Tibial artery (tissue), 4 donors: Measurements from ENCODE around the gene FER.

ENCODE experiments used
- DNase-seq, 2 donors: peaks; one replicate each; pipeline ENCODE4 v3.0.0-alpha.2; 2019
- H3K27ac ChIP-seq, 2 donors: fragments of 200-600 bp; sonication (generic) in 1 of 2; 1 replicate in 1 of 2; 2 replicates in 1 of 2; pipeline ENCODE4 v1.5.1; 2018 to 2019; ENCODE audit warnings: mild to moderate bottlenecking in 1 of 2
- H3K27me3 ChIP-seq, 2 donors: fragments of 200-600 bp; sonication (generic) in 1 of 2; one replicate each; pipeline versions ENCODE4 v1.5.1 to v1.6.0; 2016 to 2019
- H3K36me3 ChIP-seq, 3 donors: fragments of 200-600 bp; sonication (generic) in 2 of 3; one replicate each; pipeline ENCODE4 v1.5.1; 2016 to 2019; ENCODE audit warnings: mild to moderate bottlenecking in 2 of 3
- H3K4me1 ChIP-seq, 4 donors: fragments of 200-600 bp; sonication (generic) in 2 of 4; 1 replicate in 3 of 4; 2 replicates in 1 of 4; pipeline ENCODE4 v1.5.1; 2016 to 2019
- H3K4me3 ChIP-seq, 2 donors: fragments of 200-600 bp; sonication (generic) in 1 of 2; 1 replicate in 1 of 2; 2 replicates in 1 of 2; pipeline ENCODE4 v1.5.1; 2018 to 2019; ENCODE audit warnings: mild to moderate bottlenecking in 2 of 2
- H3K9me3 ChIP-seq, 3 donors: fragments of 200-600 bp; sonication (generic) in 1 of 3; one replicate each; pipeline ENCODE4 v1.5.1; 2016 to 2019
- CTCF ChIP-seq, 2 experiments: fragments of 200-600 bp in 1 of 2; fragments of 450-650 bp in 1 of 2; IDR thresholded peaks; one replicate each; pipeline ENCODE4 v1.5.1; 2017 to 2019; ENCODE audit warnings: antibody characterized with exemption in 2 of 2, mild to moderate bottlenecking in 1 of 2, moderate library complexity in 1 of 2
- intact Hi-C: fragments of 100-400 bp; cut with DNase I; formaldehyde crosslinking; loops from one replicate; pipeline ENCODE4 v1.15.0; 2023; ENCODE audit warnings: low total_unique reads

The FER gene

DNA sequence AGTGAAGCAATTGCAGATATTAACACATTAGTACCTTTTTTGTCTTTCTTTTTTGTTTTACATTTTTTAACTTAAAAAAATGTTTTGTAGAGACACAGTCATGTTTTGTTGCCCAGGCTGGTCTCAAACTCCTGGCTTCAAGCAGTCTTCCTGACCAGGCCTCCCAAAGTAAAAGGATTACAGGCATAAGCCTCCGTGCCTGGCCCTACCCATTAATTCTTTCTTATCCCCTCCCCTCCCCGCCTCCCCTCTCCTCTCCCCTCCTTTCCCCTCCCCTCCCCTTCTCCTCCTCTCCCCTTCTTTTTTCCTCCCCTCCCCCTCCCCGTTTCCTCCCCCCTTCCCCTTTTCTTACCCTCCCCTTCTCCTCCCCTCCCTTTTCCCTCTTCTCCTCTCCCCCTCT is 182.4 kb downstream of the FER start:
- peaks cover 0 to 6% (median 0%) of the 10 kb centered on the region in 4 donors for H3K4me1 ChIP-seq
- DNase-seq, result no peak
- TF ChIP-seq CTCF (IDR thresholded peaks at IDR 0.05), result no peak
- no peak overlapping the region for H3K4me3 ChIP-seq
- peaks cover 0 to 11% (median 5%) of the 10 kb centered on the region in 3 donors for H3K36me3 ChIP-seq
- intact Hi-C loops, result no loop called here
- no peaks in the 10 kb centered on the region for H3K27me3 ChIP-seq
- H3K27ac ChIP-seq, result no peak overlapping the region
- H3K9me3 ChIP-seq, result no peaks in the 10 kb centered on the region

- no peaks in the 10 kb centered on the region for H3K9me3 ChIP-seq
- H3K4me3 ChIP-seq, result no peak overlapping the region
- H3K27ac ChIP-seq, result no peak overlapping the region
- H3K4me1 ChIP-seq, result peaks cover 0 to 12% (median 0%) of the 10 kb centered on the region in 4 donors
- no peaks in the 10 kb centered on the region for H3K27me3 ChIP-seq
- intact Hi-C loops, result no loop called here
- H3K36me3 ChIP-seq, result peaks cover 0 to 11% (median 5%) of the 10 kb centered on the region in 3 donors
- no peak for TF ChIP-seq CTCF (IDR thresholded peaks at IDR 0.05)
- DNase-seq, result no peak
Observed at GRCh38 chr5:108935611-108936010, 187.9 kb downstream of the FER start.

- intact Hi-C loops, result no loop called here
- Histone ChIP-seq H3K9me3 (no peaks in the 10 kb centered on the region), H3K27ac (no peak overlapping the region), H3K4me3 (no peak overlapping the region), H3K36me3 (peaks cover 0 to 2% (median 0%) of the 10 kb centered on the region in 3 donors), H3K27me3 (no peaks in the 10 kb centered on the region), H3K4me1 (peaks cover 0 to 13% (median under 1%) of the 10 kb centered on the region in 4 donors)
- TF ChIP-seq CTCF (IDR thresholded peaks at IDR 0.05), result no peak
- no peak for DNase-seq
Observed at GRCh38 chr5:108937221-108937620, 189.5 kb downstream of the FER start.

DNA sequence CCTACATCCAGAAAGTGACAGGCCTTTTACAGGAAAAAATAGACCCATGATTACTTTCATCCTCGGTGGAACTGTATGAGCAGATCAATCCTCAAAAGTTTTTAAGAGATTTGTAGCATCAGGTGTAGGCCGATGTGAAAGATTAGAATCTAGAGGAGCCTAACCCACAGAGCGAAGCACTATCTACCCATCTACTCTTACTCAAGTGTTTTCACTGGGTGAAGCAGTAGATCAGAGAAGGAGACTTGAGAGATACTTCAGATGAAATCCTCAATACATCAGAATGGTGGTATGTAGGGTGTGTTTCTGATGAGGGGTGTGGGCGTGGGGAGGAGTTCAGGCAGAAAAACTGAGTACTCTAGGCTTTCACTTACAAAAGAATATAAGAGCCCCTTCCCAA is 192.8 kb downstream of the FER start:
- TF ChIP-seq CTCF (IDR thresholded peaks at IDR 0.05), result no peak
- no peaks in the 10 kb centered on the region for H3K27me3 ChIP-seq
- no peaks in the 10 kb centered on the region for H3K36me3 ChIP-seq
- DNase-seq, result no peak
- no peak overlapping the region for H3K27ac ChIP-seq
- intact Hi-C loops, result no loop called here
- peaks cover 0 to 8% (median 1%) of the 10 kb centered on the region in 4 donors for H3K4me1 ChIP-seq
- no peaks in the 10 kb centered on the region for H3K9me3 ChIP-seq
- no peak overlapping the region for H3K4me3 ChIP-seq

- intact Hi-C loops, result no loop called here
- no peak for TF ChIP-seq CTCF (IDR thresholded peaks at IDR 0.05)
- Histone ChIP-seq H3K4me1 (peaks cover 0 to 5% (median 1%) of the 10 kb centered on the region in 4 donors), H3K27ac (no peak overlapping the region), H3K4me3 (no peak overlapping the region), H3K9me3 (no peaks in the 10 kb centered on the region), H3K27me3 (no peaks in the 10 kb centered on the region), H3K36me3 (no peaks in the 10 kb centered on the region)
- no peak for DNase-seq
Observed at GRCh38 chr5:108941746-108942145, 194.0 kb downstream of the FER start.

DNA sequence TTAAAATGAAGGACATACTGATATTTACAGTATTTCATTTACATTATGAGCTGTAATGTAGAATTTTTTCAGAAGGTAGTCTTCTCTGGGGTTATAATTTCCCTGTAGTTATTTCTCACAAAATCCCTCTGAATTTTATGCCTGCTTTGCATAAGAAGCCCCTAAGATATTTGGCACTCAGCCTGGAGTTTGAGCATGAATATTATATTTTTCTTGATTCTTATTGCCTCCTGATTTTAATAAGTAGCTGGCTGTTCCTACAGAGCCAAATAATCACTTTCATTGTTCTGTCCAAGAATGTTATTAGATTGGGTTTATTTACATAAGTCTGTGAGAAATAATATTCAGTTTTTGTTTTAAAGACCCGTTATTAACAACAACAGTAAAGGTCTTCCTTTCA is 195.0 kb downstream of the FER start:
- Histone ChIP-seq H3K36me3 (no peaks in the 10 kb centered on the region), H3K27ac (no peak overlapping the region), H3K9me3 (no peaks in the 10 kb centered on the region), H3K27me3 (no peaks in the 10 kb centered on the region), H3K4me1 (peaks cover 0 to 5% (median 1%) of the 10 kb centered on the region in 4 donors), H3K4me3 (no peak overlapping the region)
- intact Hi-C loops, result no loop called here
- TF ChIP-seq CTCF (IDR thresholded peaks at IDR 0.05), result no peak
- DNase-seq, result no peak
